ENCODE results near the gene CDC42EP3.
A peak's percentile ranks its signal among the peaks of the same experiment; 100 is the strongest.

The CDC42EP3 gene

DNA sequence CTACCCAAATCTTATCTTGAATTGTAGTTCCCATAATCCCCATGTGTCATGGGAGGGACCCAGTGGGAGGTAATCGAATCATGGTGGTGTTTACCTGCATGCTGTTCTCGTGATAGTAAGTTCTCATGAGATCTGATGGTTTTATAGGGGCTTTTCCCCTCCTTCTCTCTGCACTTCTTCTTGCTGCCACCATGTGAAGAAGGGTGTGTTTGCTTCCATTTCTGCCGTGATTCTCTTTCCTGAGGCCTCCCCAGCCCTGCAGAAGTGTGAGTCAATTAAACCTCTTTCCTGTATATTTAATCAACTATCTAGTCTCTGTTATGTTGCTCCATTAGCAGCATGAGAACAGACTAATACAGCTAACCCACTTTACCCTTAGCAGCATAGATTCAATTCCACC is 37.6 kb downstream of the CDC42EP3 start:
- DNase-seq: no peak

DNA sequence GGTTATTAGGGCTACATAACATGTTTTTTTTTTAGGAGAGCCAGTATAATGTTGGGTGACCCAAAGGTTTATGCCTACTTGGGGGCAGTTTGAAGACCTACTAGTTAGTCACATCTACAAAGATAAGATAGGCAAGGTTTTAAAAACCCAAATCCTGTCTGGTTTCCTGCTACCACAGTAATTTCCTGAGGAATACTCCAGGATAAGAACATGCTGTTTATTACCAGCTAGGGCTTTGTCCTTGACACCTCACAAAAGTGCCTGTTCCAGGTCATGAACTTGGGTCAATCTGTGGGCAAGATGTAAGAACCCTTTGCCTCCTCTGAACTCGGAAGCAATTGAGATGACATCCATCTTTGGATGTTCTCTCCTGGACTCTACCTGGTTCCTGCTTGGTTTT is 38.2 kb downstream of the CDC42EP3 start:
- DNase-seq: no peak

DNA sequence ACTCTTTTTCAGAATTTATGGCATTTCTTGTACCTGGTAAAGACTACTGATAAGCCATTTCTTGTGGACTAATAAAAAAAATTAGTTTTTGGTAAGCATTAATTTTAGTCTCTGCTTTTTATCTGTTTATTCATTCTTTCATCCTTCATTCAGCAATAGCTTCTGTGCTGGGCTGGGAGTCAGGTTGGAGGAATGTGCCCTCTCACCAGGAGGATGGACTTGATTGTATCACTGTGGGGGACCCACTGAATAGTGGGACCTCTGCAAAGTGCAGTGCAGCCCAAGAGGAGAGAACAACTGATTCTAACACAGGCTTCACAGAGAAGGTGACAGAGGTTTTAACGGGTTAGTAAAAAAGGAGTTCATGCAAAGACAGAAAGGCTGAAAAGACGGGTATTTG is 39.1 kb downstream of the CDC42EP3 start:
- DNase-seq: no peak

DNA sequence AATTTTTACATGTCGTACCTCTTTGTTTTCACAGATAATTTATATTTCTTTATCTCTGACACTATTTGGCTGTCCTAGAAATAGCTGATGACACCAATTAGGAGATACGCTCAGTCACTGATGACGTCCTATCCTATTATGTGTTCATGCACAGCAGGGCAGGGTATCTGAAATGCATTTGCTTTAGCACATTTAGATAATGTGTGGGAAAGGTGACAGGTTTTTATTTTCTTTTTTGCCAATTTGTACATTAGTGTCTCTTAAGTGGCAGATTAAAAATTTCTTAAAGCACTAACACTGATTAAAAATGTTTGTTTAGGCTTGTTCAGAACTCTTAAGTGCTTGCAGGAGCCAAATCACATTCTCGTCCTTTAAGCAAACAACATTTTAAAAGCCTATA is 39.7 kb downstream of the CDC42EP3 start:
- no peak for DNase-seq

DNA sequence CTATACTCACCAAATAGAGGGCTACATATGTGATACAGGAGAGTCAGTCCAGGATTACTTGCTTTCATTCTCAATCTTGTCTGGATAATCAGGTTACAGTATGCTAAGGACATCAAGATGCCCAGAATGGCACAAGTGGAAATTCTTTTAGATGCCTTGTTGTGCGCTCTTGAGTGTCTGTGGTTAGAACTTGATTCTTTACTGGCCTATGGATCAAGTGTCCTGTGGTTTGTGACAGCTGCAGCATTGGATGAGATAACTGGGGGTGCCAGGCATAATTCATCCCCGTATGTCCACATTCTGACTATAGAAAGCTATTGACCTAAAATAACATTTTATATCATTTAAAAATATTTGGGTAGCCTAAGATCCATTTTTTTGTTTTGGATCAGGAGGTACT is 40.1 kb downstream of the CDC42EP3 start:
- DNase-seq: no peak

DNA sequence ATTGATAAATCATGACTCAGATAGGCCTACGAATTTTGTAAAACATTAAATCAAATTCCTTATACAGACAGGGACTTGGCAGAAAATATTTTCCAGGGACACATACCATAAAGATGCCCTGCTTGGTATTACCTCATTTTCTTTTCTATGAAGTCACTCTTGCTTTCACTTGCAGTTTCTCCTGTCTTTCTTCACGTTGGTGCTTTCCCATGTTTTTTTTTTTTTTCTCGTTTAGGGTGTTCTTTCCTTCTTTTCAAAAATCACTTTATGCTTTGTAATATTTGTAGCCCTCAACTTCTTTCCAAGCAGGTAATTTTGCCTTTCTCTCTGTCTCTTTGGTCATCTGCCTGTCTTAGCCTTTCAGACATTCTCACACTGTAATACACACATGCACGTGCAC is 40.7 kb downstream of the CDC42EP3 start:
- DNase-seq: no peak

DNA sequence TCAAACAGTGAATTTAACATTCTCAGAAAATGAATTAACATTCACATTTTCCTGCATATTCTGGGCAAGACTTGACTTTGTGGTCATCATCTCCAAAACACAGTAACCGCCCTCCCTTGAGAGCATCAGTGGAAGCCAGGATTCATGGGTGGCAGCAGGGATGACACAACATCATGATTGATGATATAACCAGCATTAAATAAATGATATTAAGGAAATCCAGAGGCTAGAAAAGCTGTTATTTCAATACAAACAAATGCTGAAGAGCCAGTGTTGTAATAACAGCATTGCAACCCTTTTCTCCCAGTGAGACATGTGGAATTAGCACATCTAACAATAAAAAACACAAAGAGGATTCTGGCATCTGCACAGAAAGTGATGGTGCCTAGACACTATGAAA is 41.1 kb downstream of the CDC42EP3 start:
- no peak for DNase-seq

DNA sequence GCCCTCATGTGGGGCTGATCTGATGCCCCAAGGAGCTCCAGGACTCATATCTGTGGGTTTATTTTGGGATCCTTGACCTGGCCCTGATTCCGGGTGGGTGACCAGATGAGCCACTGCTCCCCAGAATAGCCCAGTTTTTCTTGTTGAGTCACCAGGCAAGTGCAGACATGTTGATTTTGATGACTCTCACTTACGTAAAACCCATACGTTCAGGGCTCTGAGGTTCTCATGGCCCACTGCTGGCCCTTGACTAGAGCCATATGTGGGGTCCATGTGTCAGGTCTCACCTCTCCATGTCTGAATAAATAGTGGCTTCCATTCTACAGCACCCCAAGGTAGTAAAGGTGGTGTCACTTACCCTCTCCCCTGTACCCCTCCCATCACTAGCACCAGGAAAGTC is 41.9 kb downstream of the CDC42EP3 start:
- DNase-seq: no peak

DNA sequence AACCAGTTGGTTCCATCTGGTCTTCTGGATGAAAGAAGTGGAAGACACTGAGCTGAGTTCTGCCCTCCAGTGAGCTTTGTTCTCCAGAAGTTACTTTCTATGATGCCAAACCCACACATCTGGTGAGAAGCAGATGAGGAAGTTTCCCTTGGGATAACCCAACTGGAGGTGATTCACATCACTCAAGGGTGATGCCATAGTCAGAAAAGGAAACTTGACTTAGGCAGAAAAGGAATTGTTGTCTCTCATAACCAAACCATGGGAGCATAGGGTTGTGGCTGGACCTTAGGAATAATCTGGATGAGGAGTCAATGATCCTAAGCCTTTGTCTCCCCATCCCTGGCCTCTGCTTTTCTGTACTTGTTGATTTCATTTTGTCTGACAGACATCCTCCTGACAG is 43.7 kb downstream of the CDC42EP3 start:
- DNase-seq: no peak

DNA sequence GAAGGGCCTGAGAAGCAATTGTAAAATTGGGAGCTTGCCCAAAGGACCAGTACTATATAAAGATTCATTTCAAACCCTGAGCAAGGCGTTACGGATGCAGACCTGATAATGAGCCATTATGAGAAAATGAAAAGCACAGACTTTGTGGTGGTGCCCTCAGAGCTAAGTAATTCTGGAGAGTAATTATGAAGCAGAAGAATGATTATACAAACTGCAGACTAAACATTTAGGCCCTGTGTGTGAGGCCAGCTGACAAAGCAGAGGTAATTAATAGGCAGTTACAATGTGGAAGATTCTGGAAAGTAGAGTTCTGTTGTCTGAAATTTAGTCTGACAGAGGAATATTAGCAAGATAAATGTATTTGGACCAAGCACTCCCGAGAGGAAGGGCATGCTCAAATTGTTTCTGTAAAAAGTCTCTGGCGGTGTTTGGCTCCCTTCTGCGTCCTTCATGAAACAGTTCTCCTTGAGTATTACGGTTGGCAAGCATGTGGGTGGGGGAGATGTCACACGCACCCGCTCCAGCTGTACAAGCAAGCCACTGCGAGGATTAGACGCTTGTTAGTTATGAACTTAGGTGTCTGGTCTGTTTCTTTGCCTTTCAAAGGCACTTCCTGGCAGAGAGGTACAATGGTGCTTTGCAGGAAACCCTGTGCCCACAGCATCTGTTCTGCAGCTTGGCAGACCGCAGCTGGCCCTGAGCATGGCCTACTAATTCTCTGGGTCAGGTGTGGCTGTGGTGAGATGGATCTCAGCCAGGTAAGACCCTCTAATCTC is 45.5 kb downstream of the CDC42EP3 start:
- DNase-seq: no peak

DNA sequence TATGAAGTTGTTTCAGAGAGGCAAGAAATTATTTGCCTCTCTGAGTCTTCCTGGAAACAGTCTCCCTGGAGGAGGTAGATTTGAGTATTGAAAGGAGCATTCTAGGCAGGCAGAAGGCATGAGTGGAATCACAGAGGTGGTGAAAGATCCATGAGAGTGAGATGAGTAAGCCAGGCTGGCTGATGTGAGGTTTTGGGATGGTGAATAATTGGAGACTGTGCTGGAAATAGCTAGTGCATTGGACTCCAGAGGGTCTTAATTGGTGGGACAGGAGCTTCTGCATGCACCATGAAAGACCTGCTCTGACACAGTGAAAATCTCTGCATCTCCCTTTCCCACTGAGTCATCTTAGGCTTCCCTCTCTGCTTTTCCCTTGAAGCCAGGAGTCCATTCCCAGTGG is 46.3 kb downstream of the CDC42EP3 start:
- DNase-seq: no peak

DNA sequence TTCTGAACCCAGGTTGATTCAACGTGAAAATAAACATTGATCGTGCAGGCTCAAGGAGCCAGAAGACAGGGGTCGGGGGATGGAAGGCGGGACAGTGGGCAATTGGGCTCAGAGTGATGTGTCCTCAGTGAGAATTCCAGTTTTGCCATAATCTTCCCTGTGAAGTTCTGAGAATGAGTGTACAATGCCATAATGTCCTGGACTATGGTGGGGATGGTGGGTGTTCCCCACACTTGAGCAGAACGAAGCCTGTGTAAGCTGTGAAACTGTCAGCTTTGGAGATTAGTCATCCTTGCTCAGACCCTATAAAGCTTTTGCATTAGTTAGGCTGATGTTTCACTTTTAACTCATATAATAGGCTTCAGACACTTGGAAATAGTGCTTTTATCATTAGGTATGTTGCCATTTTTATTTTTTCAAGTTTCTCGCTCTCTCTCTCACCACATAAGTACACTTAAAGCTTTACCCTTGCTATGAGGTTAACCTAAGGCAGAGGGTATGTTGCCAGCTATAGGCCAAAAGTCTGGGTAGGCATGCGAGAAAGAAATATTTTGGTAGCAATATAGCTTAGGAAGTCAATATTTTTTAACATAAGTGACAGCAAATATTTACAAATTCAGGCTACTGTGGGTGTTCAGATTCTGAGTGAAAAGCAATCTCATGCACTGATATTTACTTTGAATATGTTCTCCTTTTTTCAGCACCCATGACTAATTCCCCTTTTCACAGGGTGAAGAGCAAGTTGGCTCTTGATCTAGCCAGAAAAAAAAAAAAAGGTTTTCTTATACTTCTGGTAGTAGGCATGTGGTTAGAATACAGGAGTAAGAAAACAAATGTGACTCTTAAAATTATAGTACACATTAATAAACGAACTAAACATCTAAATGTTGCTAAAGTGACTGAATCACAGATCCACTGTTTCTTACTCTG is 47.2 kb downstream of the CDC42EP3 start:
- DNase-seq: peak; percentile 17 to 20

DNA sequence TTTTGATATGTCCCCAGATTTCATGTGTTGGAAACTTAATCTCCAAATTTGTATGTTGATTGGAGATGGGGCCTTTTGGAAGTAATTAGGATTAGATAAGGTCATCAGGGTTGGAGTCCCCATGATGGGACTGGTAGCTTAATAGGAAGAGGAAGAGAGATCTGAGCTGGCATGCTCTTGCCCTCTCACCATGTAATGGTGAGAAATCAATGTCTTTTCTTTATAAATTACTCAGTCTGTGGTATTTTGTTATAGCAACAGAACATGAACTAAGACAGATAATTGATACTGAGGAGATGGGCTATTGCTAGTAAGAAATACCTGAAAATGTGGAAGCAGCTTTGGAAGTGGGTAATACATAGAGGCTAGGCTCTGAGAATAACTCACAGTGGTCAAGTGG is 48.0 kb downstream of the CDC42EP3 start:
- no peak for DNase-seq

DNA sequence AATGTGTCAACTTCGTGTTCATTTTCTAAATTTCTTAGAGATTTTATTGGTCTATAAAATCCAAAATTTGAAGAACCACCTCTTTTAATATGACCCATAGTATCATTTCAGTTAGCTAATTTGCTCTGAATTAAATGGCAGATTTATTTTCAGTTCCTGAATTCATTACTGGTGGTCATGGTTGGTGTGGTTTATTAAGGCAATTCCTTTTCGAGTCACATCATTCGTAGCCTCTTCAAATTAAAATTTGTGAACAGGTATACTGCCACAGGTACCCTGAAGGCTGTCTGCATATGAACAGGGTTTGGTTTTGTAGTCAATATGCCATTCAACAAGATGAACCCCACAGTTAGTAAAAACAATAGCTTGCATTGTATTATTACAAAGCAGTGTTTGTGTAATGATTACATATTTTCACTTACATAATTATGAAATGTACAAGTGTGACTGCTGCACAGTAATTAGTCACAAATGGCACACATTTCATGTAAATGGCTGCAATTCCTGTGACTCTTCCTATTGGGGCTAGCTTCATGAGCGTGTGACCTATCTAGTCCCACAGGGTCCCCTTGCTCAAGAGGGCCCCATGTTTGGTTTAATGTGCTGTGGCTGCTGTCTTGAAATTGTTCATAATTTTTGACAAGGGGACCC is 48.9 kb downstream of the CDC42EP3 start:
- no peak for DNase-seq

DNA sequence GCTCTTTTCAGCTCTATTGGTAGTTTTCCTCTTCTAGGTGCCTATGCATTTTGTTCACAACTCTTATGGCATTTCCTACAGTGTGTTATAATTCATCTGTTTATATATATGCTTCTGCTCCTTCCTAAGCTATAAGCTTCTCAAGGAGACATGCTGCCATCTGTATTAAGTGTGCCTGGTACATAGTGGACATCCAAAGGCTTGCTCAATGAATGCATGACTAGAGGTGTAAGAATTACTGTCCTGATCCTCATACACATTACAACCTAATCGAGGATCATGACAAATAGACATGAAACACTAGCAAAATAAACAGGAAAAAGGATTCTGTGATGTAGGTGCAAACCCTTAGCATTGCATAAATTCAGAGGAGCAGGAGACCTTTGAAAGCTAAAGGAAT is 50.2 kb downstream of the CDC42EP3 start:
- DNase-seq: no peak

DNA sequence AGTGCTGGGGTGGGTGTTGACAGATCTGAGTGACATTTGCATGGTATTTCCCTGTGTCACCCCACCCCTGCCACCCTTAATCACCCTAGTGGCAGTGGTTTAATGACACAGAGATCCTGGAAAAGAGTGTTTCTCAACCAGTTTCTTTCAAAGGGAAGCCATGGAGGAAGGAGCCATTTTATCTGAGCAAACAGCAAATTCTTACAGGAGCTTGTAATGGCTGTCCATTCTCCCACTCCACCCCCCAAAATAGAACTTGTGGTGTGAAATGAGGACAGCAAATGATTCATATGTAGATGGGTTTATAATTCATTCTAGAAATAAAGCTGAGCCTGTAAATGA is 51.5 kb downstream of the CDC42EP3 start:
- DNase-seq: no peak

DNA sequence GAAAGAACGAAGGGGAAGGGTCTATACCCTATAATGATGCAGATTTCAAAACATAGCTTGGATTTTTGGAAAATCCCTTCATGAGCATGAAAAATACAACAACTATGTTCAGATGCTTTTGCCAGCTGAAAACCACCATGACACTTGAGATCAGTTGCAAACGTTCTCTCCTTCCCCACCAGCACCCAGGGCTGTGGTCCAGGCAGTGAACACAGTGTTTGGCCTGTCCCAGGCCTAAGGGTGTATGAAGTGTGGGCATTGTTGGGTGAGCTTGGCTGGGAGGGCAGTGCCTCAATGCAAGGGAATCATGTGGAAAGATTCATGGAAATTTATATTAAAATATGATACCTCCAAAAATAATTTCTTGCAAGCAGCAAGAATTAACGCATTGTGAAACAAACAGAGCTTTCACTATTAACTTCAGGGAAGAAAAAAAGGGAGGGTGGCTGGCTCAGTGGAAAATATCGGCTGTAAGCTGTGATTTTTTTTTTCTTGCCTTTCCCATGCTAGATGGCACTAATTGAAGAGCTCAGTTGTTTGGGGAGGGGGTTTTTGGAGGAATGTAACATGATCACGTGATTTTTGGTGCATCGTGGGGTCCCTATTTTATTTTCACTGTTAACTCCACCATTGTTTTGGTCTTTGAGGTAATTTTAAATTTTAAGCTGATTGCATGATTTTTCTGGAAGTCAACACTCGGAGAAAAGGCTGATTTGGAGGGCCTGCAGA is 52.0 kb downstream of the CDC42EP3 start:
- no peak for DNase-seq

DNA sequence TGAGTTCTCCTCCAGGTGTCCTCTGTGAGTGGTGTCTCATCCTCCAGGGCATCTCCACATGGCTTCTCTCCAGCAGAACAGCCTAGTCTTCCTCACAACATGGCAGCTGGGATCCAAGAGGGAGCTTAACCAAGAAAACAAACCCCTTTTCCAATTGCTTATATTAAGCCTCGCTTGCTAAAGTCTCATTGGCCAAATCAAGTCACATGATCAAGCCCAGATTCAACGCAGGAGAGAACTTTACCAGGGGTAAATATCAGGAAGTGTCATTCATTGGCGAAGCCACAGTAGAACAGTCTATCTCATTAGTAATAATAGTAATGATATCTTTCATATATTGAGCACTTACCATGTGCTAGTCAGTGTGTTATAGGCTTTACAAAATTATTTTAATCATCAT is 53.1 kb downstream of the CDC42EP3 start:
- DNase-seq: no peak

DNA sequence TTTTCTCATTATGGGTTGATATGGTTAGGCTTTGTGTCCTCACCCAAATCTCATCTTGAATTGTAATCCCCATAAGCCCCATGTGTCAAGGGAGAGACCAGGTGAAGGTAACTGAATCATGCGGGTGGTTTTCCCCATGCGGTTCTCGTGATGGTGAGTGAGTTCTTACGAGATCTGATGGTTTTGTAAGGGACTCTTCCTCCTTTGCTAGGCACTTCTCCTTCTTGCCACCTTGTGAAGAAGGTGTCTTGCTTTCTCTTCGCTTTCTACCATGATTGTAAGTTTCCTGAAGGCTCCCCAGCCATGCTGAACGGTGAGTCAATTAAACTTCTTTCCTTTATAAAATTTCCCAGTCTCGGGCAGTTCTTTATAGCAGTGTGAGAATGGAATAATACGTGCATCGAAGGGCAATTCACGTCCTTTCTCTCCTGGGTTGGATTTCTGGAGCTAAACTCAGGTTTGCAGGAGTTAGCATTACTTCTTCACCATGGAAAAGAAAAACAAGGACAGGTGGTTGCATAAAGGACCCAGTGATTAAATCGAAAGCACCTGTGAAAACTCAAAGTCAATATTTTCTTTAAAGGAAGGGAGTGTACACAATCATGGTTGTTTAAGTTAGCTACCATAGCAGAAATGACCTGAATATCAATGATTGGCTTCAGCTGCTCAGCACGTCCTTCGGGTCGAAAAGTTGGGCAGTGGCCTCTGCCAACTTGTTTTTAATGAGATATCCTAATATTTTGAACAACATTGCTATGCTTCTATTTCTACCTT is 54.1 kb downstream of the CDC42EP3 start:
- DNase-seq: no peak

DNA sequence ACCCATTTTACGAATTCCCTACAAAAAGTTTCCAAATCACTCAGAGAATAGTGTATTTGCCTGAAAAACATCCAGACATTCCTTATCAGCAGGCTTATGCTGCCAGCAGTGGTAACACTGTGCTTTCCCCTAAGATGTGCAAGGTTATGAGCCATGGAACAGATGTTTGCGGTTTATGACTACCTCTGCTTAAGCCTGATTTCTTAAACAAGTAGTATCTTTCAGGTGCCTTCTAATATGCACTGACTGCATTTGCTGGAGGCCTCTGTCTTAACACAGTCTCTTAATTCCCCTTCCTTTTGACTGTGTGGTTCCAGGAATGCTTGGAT is 54.8 kb downstream of the CDC42EP3 start:
- no peak for DNase-seq

DNA sequence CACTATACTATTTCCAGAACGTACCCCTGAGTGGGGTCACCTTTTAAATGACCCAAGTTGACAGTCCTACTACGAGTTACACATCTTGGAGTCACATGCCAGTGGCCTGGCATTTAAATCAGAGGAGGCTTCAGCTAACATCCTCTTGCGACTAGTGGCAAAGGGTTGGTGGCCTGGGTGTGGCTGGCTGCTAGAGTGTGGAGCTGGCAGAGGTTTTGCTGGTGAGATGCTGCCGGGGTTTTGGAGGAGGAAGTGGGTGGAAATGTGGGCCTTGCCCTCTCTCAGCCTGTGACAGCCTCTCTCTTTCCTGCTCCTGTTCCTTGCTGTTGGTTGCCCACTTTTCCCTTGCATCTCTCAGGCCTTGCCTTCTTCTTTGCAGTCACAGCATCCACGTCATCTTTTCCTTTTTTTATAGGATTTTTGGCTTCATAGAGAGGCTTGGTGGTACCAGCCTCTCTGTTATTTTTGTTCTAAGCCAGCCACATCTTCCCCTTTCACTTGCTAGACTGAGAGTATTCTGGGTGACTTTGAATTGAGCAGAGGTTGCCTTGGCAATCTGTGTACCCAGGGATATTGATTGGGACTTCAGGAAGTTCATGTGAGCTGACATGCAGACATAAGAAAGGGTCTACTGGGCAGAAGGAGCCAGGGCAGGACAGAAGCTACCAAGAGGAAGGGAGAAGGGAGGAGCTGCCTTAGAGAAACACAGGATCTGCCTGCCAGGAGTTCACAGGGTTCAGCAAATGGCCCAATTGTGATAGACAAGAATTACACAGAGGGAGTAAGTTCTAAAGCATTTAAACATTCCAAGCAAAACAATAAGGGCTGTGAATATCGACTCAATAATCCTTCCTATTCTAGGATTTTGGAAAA is 55.4 kb downstream of the CDC42EP3 start:
- DNase-seq: peak; percentile 49 to 50
